Neural progenitor cell (in vitro differentiated cells): ENCODE data around the gene RAE1. TPM values are rescaled to one million over a fixed set of nuclear protein-coding genes. Genes with fewer than 3 reads are reported as not detected.

Source experiments
- DNase-seq: peaks from one replicate; pipeline ENCODE4 v3.0.0-alpha.2; 2016; ENCODE audit warnings: low spot score
- H2AFZ ChIP-seq: fragments of 200-600 bp; sonication (generic); replicated peaks from 2 replicates; pipeline ENCODE4 v1.6.1; 2016; ENCODE audit warnings: antibody characterized with exemption
- H3F3A ChIP-seq: fragments of 200-600 bp; sonication (generic); 2 replicates; pipeline ENCODE4 v1.6.1; 2016; ENCODE audit warnings: antibody characterized with exemption, low read depth
- H3K27ac ChIP-seq: fragments of 200-600 bp; sonication (generic); 2 replicates; pipeline ENCODE4 v1.5.1; 2016; ENCODE audit warnings: mild to moderate bottlenecking
- H3K27me3 ChIP-seq: fragments of 200-600 bp; sonication (generic); 2 replicates; pipeline ENCODE4 v1.6.1; 2016; ENCODE audit warnings: mild to moderate bottlenecking, moderate library complexity
- H3K36me3 ChIP-seq: fragments of 200-600 bp; sonication (generic); 2 replicates; pipeline ENCODE4 v1.5.1; 2016
- H3K4me1 ChIP-seq: fragments of 200-600 bp; sonication (generic); 2 replicates; pipeline ENCODE4 v1.6.1; 2016; ENCODE audit warnings: mixed run types
- H3K4me2 ChIP-seq: fragments of 200-600 bp; sonication (generic); 2 replicates; pipeline ENCODE4 v1.6.1; 2016
- H3K4me3 ChIP-seq: fragments of 200-600 bp; sonication (generic); 2 replicates; pipeline ENCODE4 v1.5.1; 2016
- H3K79me2 ChIP-seq: fragments of 200-600 bp; sonication (generic); 2 replicates; pipeline ENCODE4 v1.6.1; 2016; ENCODE audit warnings: low read depth
- H3K9ac ChIP-seq: fragments of 200-600 bp; sonication (generic); 2 replicates; pipeline ENCODE4 v1.6.1; 2016
- H3K9me3 ChIP-seq: fragments of 200-600 bp; sonication (generic); 2 replicates; pipeline ENCODE4 v1.5.1; 2016; ENCODE audit warnings: low read depth
- H4K20me1 ChIP-seq: fragments of 200-600 bp; sonication (generic); 2 replicates; pipeline ENCODE4 v1.6.1; 2016; ENCODE audit warnings: low read depth
- H3K27ac Mint-ChIP-seq: 3 replicates; pipeline ENCODE4 v1.8.0; 2021; ENCODE audit warnings: mixed read lengths
- H3K27me3 Mint-ChIP-seq: 2 replicates; pipeline ENCODE4 v1.8.0; 2022; ENCODE audit warnings: low read depth, mild to moderate bottlenecking, inconsistent platforms, moderate library complexity, mixed read lengths; ENCODE audit not compliant: insufficient read depth
- H3K36me3 Mint-ChIP-seq: 3 replicates; pipeline ENCODE4 v1.8.0; 2021; ENCODE audit warnings: mixed read lengths
- H3K4me1 Mint-ChIP-seq: 3 replicates; pipeline ENCODE4 v1.8.0; 2021; ENCODE audit warnings: mixed read lengths
- H3K4me3 Mint-ChIP-seq: 3 replicates; pipeline ENCODE4 v1.8.0; 2021; ENCODE audit warnings: mild to moderate bottlenecking, moderate library complexity, mixed read lengths
- H3K9me3 Mint-ChIP-seq: 3 replicates; pipeline ENCODE4 v1.8.0; 2020; ENCODE audit warnings: mixed read lengths
- CTCF ChIP-seq: fragments of 200-600 bp; sonication (generic); IDR thresholded peaks from 2 replicates; pipeline ENCODE4 v1.5.1; 2017; ENCODE audit warnings: antibody characterized with exemption, mild to moderate bottlenecking
- EZH2 ChIP-seq: fragments of 200-600 bp; sonication (generic); IDR thresholded peaks from 2 replicates; pipeline ENCODE4 v1.6.1; 2017; ENCODE audit warnings: antibody characterized with exemption, mild to moderate bottlenecking, moderate library complexity
- EZH2phosphoT487 ChIP-seq: fragments of 200-600 bp; sonication (generic); IDR thresholded peaks from 2 replicates; pipeline ENCODE4 v1.6.1; 2017; ENCODE audit warnings: antibody characterized with exemption
- total RNA-seq: library from RNA; depleted of rRNA; stranded (reverse); fragments of >200 nt; gene quantifications from 2 replicates; pipeline ENCODE4 v1.2.3, GENCODE V29; 2015; ENCODE audit warnings: low replicate concordance

The RAE1 gene
- total RNA-seq, 1 donor from 2014 or later: 77.6 TPM

DNA sequence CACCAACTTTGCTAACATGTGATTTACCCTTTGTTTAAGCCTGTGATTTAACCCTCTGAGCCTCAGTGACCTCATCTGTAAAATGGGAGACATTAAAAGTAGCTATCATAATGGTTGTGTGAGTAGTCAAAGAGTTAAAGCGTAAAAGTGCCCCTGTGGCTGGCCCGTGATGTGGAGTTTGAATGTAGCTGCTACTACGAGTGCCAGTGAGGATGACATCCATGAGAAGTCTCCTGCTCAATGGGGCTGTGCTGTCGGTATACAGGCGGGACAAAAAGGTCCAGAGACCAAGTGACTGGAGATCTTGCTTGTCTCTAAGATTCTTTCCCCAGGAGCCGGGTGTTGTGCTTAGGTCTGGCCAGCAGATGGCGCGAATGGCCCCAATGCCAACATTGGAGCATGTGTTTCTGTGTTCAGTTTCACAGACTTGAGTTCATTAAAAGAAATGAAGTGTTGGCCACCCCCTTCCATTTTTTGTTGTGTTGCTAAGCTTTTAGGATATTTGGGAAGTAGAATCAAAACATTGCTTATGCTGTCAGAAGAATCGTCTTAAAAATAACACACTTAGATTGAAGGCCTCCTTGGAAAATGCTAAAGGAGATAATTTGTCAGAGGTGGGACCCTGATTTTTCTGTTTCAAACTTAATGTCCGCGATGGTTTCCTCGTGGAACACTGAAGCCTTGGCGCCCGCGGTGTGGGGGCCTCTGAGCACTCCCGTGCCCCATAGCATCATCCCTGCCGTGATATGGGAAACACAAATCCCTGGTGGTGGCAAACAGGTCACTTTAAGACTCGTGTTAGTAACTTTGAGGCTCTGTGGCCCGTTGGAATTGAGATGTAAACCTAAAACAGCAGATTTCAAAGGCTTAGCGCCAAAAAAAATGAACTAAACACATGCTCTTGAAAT, 30.8 kb downstream of the RAE1 start:
- H3K9me3 Mint-ChIP-seq: no peaks in the 10 kb centered on the region
- peaks cover 2% of the 10 kb centered on the region for H3K4me1 Mint-ChIP-seq
- no peak overlapping the region for H3K27ac Mint-ChIP-seq

GRCh38 chr20:57382516-57382915, 31.5 kb downstream of the RAE1 start:
- peaks cover 14% of the 10 kb centered on the region for H3F3A ChIP-seq
- Mint-ChIP-seq H3K9me3 (no peaks in the 10 kb centered on the region), H3K4me1 (peaks cover 2% of the 10 kb centered on the region), H3K27ac (no peak overlapping the region), H3K4me3 (no peak overlapping the region), H3K27me3 (peaks cover 3% of the 10 kb centered on the region), H3K36me3 (no peaks in the 10 kb centered on the region)
- TF ChIP-seq EZH2: no peak
- no peak for TF ChIP-seq CTCF
- TF ChIP-seq EZH2phosphoT487: no peak
- H3K4me3 ChIP-seq: no peak overlapping the region
- no peak overlapping the region for H3K9ac ChIP-seq
- no peak overlapping the region for H3K27ac ChIP-seq
- peaks cover 6% of the 10 kb centered on the region for H3K4me1 ChIP-seq
- no peak for DNase-seq
- no peak overlapping the region for H3K4me2 ChIP-seq
- no peaks in the 10 kb centered on the region for H3K79me2 ChIP-seq
- H3K36me3 ChIP-seq: no peaks in the 10 kb centered on the region
- no peaks in the 10 kb centered on the region for H3K27me3 ChIP-seq
- H4K20me1 ChIP-seq: no peaks in the 10 kb centered on the region
- no peaks in the 10 kb centered on the region for H3K9me3 ChIP-seq
- no peak overlapping the region for H2AFZ ChIP-seq

More for the DNA sequence above, 30.8 kb downstream of the RAE1 start:
- Histone ChIP-seq H3F3A (peaks cover 14% of the 10 kb centered on the region), H3K27ac (no peak overlapping the region), H3K9ac (no peak overlapping the region), H3K4me3 (no peak overlapping the region), H2AFZ (no peak overlapping the region), H3K79me2 (no peaks in the 10 kb centered on the region), H3K4me1 (peaks cover 6% of the 10 kb centered on the region), H3K4me2 (no peak overlapping the region), H3K27me3 (no peaks in the 10 kb centered on the region), H3K9me3 (no peaks in the 10 kb centered on the region), H4K20me1 (no peaks in the 10 kb centered on the region), H3K36me3 (no peaks in the 10 kb centered on the region)
- TF ChIP-seq EZH2phosphoT487: no peak
- peak; percentile 95 for TF ChIP-seq CTCF
- H3K27me3 Mint-ChIP-seq: peaks cover 3% of the 10 kb centered on the region
- peak; percentile 79 for DNase-seq
- H3K4me3 Mint-ChIP-seq: no peak overlapping the region
- no peaks in the 10 kb centered on the region for H3K36me3 Mint-ChIP-seq

GRCh38 chr20:57383447-57384347, 32.6 kb downstream of the RAE1 start:
- no peaks in the 10 kb centered on the region for H3K36me3 ChIP-seq
- Mint-ChIP-seq H3K27me3 (peaks cover 3% of the 10 kb centered on the region), H3K4me3 (no peak overlapping the region), H3K27ac (no peak overlapping the region), H3K9me3 (no peaks in the 10 kb centered on the region), H3K36me3 (no peaks in the 10 kb centered on the region), H3K4me1 (peaks cover 4% of the 10 kb centered on the region)
- TF ChIP-seq EZH2 (no peak), EZH2phosphoT487 (no peak), CTCF (no peak)
- no peak overlapping the region for H3K4me3 ChIP-seq
- H3K27ac ChIP-seq: no peak overlapping the region
- H3K4me1 ChIP-seq: peaks cover 6% of the 10 kb centered on the region
- DNase-seq: peak; percentile 28
- H3F3A ChIP-seq: peaks cover 26% of the 10 kb centered on the region
- H3K4me2 ChIP-seq: no peak overlapping the region
- no peak overlapping the region for H3K9ac ChIP-seq
- H3K79me2 ChIP-seq: no peaks in the 10 kb centered on the region
- H4K20me1 ChIP-seq: no peaks in the 10 kb centered on the region
- no peaks in the 10 kb centered on the region for H3K27me3 ChIP-seq
- H3K9me3 ChIP-seq: no peaks in the 10 kb centered on the region
- H2AFZ ChIP-seq: no peak overlapping the region
